ELF-1 (cell line): Measurements from ENCODE around the gene TNXB.
"Not testable (repeated sequence)": the region's sequence is repeated elsewhere in the genome, so short reads cannot be mapped to it uniquely, and the experiment has no call there.

Experiments used
- DNase-seq: peaks from one replicate; pipeline ENCODE4 v3.0.0-alpha.2; 2016; ENCODE audit warnings: low read depth, low spot score

Gene TNXB

DNA sequence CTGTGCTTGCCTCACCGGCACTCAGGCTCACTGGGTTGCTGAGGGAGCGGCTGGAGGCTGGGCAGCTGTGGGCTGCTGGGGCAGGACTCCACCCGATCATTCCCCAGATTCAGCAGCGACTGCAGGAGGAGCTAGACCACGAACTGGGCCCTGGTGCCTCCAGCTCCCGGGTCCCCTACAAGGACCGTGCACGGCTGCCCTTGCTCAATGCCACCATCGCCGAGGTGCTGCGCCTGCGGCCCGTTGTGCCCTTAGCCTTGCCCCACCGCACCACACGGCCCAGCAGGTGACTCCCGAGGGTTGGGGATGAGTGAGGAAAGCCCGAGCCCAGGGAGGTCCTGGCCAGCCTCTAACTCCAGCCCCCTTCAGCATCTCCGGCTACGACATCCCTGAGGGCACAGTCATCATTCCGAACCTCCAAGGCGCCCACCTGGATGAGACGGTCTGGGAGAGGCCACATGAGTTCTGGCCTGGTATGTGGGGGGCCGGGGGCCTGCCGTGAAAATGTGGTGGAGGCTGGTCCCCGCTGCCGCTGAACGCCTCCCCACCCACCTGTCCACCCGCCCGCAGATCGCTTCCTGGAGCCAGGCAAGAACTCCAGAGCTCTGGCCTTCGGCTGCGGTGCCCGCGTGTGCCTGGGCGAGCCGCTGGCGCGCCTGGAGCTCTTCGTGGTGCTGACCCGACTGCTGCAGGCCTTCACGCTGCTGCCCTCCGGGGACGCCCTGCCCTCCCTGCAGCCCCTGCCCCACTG lies 68.7 kb downstream of the TNXB start:
- not testable (repeated sequence) for DNase-seq

DNA sequence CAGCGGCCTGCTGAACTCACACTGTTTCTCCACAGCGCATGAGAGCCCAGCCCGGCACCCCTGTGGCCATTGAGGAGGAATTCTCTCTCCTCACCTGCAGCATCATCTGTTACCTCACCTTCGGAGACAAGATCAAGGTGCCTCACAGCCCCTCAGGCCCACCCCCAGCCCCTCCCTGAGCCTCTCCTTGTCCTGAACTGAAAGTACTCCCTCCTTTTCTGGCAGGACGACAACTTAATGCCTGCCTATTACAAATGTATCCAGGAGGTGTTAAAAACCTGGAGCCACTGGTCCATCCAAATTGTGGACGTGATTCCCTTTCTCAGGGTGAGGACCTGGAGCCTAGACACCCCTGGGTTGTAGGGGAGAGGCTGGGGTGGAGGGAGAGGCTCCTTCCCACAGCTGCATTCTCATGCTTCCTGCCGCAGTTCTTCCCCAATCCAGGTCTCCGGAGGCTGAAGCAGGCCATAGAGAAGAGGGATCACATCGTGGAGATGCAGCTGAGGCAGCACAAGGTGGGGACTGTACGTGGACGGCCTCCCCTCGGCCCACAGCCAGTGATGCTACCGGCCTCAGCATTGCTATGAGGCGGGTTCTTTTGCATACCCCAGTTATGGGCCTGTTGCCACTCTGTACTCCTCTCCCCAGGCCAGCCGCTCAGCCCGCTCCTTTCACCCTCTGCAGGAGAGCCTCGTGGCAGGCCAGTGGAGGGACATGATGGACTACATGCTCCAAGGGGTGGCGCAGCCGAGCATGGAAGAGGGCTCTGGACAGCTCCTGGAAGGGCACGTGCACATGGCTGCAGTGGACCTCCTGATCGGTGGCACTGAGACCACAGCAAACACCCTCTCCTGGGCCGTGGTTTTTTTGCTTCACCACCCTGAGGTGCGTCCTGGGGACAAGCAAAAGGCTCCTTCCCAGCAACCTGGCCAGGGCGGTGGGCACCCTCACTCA lies 69.5 kb downstream of the TNXB start:
- not testable (repeated sequence) for DNase-seq

DNA sequence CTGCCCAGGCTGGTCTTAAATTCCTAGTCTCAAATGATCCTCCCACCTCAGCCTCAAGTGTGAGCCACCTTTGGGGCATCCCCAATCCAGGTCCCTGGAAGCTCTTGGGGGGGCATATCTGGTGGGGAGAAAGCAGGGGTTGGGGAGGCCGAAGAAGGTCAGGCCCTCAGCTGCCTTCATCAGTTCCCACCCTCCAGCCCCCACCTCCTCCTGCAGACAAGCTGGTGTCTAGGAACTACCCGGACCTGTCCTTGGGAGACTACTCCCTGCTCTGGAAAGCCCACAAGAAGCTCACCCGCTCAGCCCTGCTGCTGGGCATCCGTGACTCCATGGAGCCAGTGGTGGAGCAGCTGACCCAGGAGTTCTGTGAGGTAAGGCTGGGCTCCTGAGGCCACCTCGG lies 70.3 kb downstream of the TNXB start:
- DNase-seq: not testable (repeated sequence)

DNA sequence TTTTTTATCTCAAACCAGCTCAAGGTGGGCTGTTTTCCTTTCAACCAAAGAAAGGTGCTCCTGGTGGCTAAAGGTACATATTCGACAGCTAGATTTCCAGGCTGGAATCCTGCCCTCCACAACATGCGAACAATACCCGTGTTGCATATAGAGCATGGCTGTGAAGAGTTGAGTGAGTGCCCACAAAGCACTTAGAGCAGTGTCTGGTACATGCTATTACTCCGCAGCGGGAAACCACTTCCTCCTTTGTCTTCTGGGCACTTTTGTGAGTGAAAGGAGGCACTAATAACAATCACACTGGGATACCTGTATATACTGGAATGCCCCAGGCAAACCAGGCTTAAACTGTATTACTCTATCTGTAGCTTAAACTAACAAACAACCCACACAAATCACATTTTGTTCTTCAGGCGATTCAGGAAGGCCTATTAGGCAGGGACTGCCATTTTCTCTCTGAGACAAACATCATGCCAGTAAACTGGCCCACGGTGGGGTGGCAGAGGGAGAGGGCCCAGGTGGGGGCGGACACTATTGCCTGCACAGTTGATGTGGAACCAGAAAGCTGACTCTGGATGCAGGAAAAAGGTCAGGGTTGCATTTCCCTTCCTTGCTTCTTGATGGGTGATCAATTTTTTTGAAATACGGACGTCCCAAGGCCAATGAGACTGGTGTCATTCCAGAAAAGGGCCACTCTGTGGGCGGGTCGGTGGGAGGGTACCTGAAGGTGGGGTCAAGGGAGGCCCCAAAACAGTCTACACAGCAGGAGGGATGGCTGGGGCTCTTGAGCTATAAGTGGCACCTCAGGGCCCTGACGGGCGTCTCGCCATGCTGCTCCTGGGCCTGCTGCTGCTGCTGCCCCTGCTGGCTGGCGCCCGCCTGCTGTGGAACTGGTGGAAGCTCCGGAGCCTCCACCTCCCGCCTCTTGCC lies 71.3 kb downstream of the TNXB start, which contains the start of gene CYP21A2:
CYP21A2 (plus strand) TSS at position 818 of the 927 bp plus-strand sequence; CDS start at position 826, 8 bp downstream.
- not testable (repeated sequence) for DNase-seq

DNA sequence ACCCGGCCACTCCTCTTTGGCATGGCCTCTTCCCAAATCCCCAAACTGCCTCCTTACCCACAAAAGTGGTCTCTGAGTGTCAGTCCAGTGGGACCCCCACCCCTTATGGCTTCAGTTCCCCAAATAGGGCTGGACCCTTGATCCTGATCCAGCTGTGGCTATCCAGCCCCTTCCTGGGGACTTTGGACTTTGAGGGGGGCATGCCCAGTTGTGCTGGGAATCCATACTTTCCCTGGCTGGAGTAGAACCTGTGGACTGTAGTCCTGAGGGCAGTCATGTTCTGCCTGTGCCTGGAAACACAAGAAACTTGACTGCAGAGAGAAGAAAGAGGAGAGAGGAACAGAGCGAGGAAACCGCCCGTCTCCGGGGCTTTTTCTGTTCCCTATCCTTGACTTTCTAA lies 72.0 kb downstream of the TNXB start:
- DNase-seq: not testable (repeated sequence)

DNA sequence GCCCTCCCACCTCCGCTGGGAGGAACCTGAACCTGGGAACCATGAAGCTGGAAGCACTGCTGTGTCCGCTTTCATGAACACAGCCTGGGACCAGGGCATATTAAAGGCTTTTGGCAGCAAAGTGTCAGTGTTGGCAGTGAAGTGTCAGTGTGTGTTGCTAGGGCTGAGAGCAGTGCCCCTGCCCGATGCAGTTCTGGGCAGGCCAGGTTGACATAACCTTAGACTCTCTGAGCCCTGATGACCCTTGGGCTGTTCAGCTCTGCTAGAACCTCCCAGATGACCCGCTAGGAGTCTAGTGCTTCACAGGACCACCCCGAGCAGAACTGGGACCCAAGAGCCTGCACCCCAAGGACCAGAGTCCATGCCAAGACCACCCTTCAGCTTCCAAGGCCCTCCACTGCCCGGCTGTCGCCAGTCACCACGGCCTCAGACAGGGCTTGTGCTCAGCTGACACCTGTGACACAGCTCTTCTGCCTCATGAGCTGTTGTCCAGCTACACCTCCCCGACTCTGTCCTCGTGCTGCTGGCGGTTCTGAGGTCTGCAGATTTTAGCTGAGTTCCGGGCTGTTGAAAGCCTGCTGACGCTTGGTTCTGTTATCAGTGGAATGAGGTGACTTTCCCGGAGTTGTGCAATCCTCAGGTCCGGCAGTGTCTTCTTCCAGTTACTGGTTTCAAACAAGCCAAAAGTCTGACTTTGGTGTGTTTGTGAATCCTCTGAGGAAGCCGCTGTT lies 73.7 kb downstream of the TNXB start:
- not testable (repeated sequence) for DNase-seq

DNA sequence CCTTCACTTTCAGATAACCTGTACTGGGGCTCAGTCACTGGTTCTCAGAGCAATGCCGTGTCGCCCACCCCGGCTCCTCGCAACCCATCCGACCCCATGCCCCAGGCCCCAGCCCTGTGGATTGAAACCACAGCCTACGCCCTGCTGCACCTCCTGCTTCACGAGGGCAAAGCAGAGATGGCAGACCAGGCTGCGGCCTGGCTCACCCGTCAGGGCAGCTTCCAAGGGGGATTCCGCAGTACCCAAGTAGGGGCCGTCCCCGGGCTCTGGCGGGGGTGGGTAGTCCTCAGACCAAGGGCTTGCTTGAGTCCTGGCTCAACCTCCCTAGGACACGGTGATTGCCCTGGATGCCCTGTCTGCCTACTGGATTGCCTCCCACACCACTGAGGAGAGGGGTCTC lies 79.6 kb downstream of the TNXB start:
- not testable (repeated sequence) for DNase-seq

DNA sequence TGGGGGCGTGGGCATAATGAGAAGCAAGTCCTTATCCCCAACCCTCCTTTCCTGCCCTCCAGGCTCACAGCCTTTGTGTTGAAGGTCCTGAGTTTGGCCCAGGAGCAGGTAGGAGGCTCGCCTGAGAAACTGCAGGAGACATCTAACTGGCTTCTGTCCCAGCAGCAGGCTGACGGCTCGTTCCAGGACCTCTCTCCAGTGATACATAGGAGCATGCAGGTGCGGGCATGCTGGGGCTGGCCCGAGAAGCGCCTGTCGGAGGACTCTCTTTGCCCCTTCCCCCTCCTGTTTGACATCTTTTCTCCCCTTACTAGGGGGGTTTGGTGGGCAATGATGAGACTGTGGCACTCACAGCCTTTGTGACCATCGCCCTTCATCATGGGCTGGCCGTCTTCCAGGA lies 80.5 kb downstream of the TNXB start:
- DNase-seq: not testable (repeated sequence)

DNA sequence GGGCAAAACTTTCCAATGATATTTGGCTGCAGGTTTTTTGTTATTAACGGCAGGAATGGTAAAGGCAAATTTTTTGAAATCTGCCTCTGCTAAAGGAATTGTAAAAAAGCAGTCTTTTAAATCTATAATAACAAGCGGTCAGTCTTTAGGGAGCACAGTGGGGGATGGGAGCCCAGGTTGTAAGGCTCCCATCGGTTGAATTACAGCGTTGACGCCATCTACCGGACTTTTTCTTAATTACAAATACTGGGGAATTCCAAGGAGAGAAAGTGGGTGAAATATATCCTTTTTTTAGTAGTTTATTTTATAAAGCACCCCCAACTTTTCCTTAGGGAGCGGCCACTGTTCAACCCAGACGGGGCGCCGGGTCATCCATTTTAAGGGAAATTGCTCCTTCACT lies 87.0 kb downstream of the TNXB start:
- not testable (repeated sequence) for DNase-seq

DNA sequence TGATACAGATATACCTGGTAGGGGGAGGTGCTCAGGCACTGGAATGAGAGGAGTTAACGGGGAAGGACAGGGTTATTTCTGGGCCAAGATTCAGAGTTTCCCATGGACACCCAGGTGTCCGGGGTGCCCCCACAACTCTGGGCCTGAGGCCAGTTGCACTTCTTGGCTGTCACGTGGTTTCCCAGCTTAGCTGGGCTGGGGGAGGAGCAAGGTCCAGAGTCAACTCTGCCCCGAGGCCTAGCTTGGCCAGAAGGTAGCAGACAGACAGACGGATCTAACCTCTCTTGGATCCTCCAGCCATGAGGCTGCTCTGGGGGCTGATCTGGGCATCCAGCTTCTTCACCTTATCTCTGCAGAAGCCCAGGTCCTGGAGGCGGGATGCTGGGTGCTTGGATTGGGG lies 94.6 kb downstream of the TNXB start, which contains the start of gene C4B:
C4B (plus strand) TSS at position 249 of the 400 bp plus-strand sequence; CDS start at position 300, 51 bp downstream.
- not testable (repeated sequence) for DNase-seq

DNA sequence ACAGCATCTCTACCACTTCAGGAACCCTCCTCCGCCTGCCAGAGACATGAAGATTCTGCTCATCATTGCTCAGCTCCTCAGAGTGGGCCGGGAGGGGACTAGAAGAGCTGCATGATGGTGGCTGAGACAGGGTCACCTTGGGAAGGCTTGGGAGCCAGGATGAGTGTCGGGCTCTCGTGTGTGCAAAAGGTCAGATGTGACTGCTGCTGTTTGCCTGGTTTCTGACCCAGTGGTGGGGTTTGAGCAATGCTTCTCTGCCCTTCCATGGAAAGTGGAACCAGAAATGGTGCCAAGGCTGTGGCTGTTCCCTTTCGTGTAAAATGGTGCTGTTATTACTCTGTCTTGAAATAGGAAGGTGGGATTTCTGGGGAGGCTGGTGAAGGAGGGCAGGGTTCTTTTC lies 95.4 kb downstream of the TNXB start:
- not testable (repeated sequence) for DNase-seq

DNA sequence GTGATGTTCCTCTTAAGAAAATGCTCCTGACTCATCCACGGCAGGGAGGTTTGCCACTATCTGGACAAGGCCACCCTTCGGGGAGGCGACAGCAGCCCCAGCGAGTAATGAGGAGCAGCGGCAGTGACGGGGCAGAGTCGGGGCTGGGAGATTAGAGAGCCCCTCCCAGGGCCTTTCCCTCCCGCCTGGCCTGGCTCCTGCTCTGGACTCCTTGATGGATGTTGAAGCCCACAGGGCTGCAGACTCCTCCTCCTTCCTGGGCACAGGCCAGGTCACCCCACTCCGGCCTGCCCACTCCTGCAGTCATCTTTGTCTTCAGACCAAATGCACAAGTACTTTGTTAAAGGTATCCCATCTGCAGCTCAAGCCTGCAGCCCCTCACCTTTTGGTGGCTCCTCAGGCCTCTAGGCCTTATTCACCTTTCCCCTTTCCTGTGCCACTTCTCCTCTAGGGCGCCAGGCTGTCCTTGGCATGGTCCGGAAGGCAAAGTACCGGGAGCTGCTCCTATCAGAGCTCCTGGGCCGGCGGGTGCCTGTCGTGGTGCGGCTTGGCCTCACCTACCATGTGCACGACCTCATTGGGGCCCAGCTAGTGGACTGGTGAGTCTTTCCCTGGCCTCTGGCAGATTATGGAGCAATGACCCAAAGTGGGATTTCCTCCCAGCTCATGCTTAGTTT lies 96.1 kb downstream of the TNXB start:
- DNase-seq: not testable (repeated sequence)

DNA sequence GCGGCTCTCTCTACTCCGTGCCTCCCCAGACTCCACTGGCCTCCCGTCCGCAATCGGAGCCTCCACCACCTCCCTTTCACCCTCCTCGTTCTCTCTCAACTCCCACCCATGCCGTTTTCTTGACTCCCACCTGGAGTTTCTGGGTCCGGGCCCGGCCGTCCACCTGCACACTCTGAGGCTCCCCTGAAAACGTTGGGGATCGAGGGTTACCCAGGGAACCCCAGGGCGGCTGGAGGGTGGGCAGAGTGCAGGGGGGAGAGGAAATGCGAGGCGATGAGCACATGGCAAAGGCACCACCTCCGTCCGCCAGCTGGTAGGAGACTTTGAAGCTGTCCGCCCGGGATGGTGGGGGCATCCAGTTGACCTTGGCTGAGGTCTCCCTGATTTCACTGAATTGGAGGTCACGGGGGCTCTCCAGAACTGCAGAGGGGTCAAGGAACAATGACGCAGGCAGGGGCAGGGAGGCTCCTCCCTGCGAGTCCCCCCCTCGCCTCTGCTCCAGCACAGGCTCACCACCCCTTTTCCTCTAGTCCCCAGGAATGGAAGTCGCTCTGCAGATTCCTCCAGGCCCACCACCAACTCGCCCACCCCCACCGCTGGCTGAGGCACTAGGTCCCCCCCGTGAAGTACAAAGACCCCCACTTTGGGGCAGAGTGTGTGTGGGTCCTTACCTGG lies 98.1 kb downstream of the TNXB start:
- DNase-seq: not testable (repeated sequence)

DNA sequence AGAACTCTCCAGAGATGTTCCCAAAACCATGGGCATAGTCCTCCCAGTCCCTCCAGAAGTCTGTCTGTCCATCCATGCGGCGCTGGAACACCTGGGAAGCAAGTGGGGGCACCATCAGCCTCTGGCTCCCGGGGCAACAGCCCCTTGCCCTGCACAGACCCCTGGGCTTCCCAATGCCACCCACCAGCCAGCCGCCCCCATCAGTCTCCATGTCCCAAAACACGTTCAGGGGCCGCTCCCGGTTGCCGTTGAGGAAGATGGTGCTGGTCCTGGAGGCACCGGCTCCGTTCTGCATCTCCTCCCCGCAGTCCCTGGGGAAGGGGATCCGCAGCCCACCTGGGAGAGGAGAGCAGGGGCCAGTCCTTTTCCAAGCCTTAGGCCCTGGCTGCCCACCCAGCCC lies 99.6 kb downstream of the TNXB start:
- DNase-seq: not testable (repeated sequence)

DNA sequence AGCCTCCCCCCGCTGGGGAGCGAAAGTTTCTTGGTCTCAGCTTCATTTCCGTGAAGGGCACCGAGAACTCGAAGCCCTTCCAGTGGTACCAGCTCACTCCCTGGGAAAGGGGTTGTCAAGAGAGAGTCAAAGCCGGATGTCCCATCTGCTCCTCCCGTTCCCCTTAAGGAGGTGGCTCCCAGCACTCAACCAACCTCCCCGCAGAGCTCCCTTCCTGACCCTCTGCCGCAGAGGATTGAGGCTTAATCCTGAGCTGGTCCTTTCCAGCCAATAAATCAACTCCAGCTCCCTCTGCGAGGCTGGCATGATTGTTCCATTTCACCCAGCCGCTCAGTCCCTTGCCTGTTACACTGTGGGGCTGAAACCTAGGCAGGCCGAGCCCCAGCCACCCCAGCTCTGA lies 100.5 kb downstream of the TNXB start:
- not testable (repeated sequence) for DNase-seq

DNA sequence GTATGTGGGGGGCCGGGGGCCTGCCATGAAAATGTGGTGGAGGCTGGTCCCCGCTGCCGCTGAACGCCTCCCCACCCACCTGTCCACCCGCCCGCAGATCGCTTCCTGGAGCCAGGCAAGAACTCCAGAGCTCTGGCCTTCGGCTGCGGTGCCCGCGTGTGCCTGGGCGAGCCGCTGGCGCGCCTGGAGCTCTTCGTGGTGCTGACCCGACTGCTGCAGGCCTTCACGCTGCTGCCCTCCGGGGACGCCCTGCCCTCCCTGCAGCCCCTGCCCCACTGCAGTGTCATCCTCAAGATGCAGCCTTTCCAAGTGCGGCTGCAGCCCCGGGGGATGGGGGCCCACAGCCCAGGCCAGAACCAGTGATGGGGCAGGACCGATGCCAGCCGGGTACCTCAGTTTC lies 101.1 kb downstream of the TNXB start:
- DNase-seq: not testable (repeated sequence)

DNA sequence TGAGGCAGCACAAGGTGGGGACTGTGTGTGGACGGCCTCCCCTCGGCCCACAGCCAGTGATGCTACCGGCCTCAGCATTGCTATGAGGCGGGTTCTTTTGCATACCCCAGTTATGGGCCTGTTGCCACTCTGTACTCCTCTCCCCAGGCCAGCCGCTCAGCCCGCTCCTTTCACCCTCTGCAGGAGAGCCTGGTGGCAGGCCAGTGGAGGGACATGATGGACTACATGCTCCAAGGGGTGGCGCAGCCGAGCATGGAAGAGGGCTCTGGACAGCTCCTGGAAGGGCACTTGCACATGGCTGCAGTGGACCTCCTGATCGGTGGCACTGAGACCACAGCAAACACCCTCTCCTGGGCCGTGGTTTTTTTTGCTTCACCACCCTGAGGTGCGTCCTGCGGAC lies 102.1 kb downstream of the TNXB start:
- not testable (repeated sequence) for DNase-seq

DNA sequence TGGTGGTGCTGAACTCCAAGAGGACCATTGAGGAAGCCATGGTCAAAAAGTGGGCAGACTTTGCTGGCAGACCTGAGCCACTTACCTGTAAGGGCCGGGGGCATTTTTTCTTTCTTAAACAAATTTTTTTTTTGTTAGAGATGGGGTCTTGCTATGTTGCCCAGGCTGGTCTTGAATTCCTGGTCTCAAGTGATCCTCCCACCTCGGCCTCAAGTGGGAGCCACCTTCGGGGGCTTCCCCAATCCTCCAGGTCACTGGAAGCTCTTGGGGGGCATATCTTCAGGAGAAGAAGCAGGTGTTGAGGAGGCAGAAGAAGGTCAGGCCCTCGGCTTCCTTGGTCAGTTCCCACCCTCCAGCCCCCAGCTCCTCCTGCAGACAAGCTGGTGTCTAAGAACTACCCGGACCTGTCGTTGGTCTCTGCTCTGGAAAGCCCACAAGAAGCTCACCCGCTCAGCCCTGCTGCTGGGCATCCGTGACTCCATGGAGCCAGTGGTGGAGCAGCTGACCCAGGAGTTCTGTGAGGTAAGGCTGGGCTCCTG lies 103.1 kb downstream of the TNXB start:
- DNase-seq: not testable (repeated sequence)

DNA sequence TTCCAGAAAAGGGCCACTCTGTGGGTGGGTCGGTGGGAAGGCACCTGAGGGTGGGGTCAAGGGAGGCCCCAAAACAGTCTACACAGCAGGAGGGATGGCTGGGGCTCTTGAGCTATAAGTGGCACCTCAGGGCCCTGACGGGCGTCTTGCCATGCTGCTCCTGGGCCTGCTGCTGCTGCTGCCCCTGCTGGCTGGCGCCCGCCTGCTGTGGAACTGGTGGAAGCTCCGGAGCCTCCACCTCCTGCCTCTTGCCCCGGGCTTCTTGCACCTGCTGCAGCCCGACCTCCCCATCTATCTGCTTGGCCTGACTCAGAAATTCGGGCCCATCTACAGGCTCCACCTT lies 103.6 kb downstream of the TNXB start:
- DNase-seq: not testable (repeated sequence)
